ENCODE results near the gene KLHDC4. TPM values are rescaled to one million over a fixed set of nuclear protein-coding genes. Genes with fewer than 3 reads are reported as not detected.
A peak's percentile ranks its signal among the peaks of the same experiment; 100 is the strongest.

The KLHDC4 gene
- total and polyA plus RNA-seq, 12 donors, result 7.8 to 31.7 (median 13.5) TPM

DNA sequence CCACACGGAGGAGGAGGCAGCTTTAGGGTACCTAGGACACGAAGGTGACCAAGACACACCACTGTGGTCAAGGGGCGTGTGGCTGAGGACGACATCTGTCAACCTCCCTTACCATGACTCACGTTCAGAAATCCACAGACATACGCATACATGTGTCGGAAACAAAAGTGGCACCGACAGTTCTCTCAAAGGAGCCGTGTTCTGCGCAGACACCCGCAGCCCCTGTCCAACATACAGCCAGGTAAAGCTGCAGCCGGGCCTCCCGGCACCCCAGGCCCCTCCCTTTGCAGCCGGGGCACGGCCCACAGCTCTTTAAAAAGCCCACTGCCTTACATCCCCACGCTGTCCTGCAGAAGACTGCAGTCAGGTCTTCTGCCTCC lies 40.5 kb upstream of the KLHDC4 start:
- TF ChIP-seq CTCF (IDR thresholded peaks at IDR 0.05), result no peak
- Histone ChIP-seq H3K9me3 (no peaks in the 10 kb centered on the region), H3K27me3 (peaks cover 0 to 13% (median 5%) of the 10 kb centered on the region in 7 donors), H3K36me3 (no peaks in the 10 kb centered on the region), H3K4me3 (peak overlapping the region in 9 of 10 donors; percentile 24 to 58 (median 54)), H3K27ac (peak overlapping the region in 7 of 10 donors; percentile 55 to 79 (median 73)), H3K4me1 (peaks cover 0 to 25% (median 14%) of the 10 kb centered on the region in 9 donors)
- WGBS, 2 donors, result 42 to 44% methylated on average over 16 of the region's 16 CpGs
- DNase-seq (no peak), ATAC-seq (peak in 5 of 8 donors; percentile 5 to 39 (median 10))
- intact Hi-C loops (cut with DNase I), result no loop called here

- Histone ChIP-seq H3K4me1 (peaks cover 0 to 19% (median 14%) of the 10 kb centered on the region in 9 donors), H3K27ac (no peak overlapping the region), H3K4me3 (no peak overlapping the region), H3K27me3 (peaks cover 0 to 8% (median 0%) of the 10 kb centered on the region in 7 donors), H3K9me3 (peaks cover 0 to 3% (median 0%) of the 10 kb centered on the region in 11 donors), H3K36me3 (no peaks in the 10 kb centered on the region)
- WGBS, 2 donors, result 86 to 87% methylated on average over 5 of the region's 5 CpGs
- DNase-seq (no peak), ATAC-seq (no peak)
- intact Hi-C loops (cut with DNase I), result no loop called here
- TF ChIP-seq CTCF (IDR thresholded peaks at IDR 0.05), result no peak
Observed at GRCh38 chr16:87803385-87803784, 37.6 kb upstream of the KLHDC4 start.

DNA sequence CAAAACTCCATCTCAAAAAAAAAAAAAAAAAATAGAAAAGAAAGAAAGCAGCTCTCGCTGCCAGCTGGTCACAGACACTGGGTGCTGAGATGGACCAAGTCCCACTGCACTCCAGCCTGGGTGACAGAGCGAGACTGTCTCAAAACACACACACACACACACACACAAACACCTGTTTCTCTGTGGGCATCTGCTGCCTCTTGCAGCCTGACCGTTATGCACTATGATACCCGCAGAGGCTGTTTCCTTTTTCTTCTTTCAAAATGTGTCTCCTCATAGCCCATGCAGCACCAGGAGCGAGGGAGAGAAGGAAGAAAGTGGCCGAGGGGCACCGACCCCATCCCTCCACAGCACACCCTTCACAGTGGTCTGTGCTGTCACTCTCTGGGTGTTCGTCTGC lies 36.9 kb upstream of the KLHDC4 start:
- Histone ChIP-seq H3K27ac (no peak overlapping the region), H3K4me3 (no peak overlapping the region), H3K9me3 (peaks cover 0 to 3% (median 0%) of the 10 kb centered on the region in 11 donors), H3K36me3 (no peaks in the 10 kb centered on the region), H3K4me1 (peaks cover 0 to 19% (median 14%) of the 10 kb centered on the region in 9 donors), H3K27me3 (peaks cover 0 to 8% (median 0%) of the 10 kb centered on the region in 7 donors)
- ATAC-seq (no peak), DNase-seq (no peak)
- intact Hi-C loops (cut with DNase I), result no loop called here
- TF ChIP-seq CTCF (IDR thresholded peaks at IDR 0.05), result no peak
- WGBS, 2 donors, result 83 to 89% methylated on average over 8 of the region's 8 CpGs

DNA sequence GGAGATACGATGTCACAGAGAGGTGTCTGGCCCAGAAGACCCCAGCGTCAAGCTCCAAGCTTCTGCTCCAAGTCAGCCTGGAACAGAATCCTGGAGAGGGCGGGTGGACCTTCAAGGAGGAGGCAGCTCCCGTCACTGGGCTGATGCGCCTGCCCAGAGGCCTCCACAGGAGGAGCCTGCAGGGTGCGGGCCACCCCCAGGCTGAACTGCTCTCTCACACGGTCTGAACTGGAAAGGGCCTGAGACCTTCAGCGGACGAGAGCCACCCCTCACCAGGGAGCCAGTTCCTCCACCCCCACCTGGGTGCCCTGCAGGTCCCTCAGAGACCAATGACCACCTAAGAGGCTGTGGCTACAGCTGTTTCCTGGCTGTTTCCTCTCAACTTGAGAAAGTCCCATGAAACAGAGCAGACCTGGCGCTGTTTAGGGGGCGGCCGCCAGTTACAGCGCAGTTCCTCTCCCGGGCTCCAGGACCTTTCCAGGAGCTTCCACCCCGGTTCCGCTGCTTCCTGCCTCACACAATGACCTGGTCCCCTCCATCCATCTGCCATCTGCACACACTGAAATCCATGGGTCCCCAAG lies 36.0 kb upstream of the KLHDC4 start:
- Histone ChIP-seq H3K27me3 (peaks cover 0 to 7% (median 0%) of the 10 kb centered on the region in 7 donors), H3K9me3 (peaks cover 0 to 3% (median 0%) of the 10 kb centered on the region in 11 donors), H3K4me1 (peaks cover 0 to 12% (median 7%) of the 10 kb centered on the region in 9 donors), H3K27ac (no peak overlapping the region), H3K4me3 (no peak overlapping the region), H3K36me3 (no peaks in the 10 kb centered on the region)
- TF ChIP-seq CTCF (IDR thresholded peaks at IDR 0.05), result no peak
- no peak for ATAC-seq
- no peak for DNase-seq
- intact Hi-C loops (cut with DNase I), result no loop called here
- 69 to 77% methylated on average over 16 of the region's 16 CpGs for WGBS, 2 donors

Data from heart right ventricle (tissue), 16 donors.